Stimulated activated naive CD8-positive, alpha-beta T cell treated with anti-CD3 and anti-CD28 coated beads, Interleukin-15, Interleukin-2, amounts not matched to agents 100 ng/mL and 50 ng/mL, for 24 hours (primary cell): Measurements from ENCODE around the gene KIF4A.
"Not testable (repeated sequence)": the region's sequence is repeated elsewhere in the genome, so short reads cannot be mapped to it uniquely, and the experiment has no call there.

Experiments
- H3K27ac Mint-ChIP-seq: one replicate; pipeline ENCODE4 v1.8.0; 2021; ENCODE audit warnings: mild to moderate bottlenecking, mixed read lengths
- H3K27me3 Mint-ChIP-seq: one replicate; pipeline ENCODE4 v1.8.0; 2021; ENCODE audit warnings: mixed read lengths
- H3K36me3 Mint-ChIP-seq: one replicate; pipeline ENCODE4 v1.8.0; 2021; ENCODE audit warnings: low read depth, mixed read lengths
- H3K4me1 Mint-ChIP-seq: one replicate; pipeline ENCODE4 v1.8.0; 2021; ENCODE audit warnings: low read depth, mixed read lengths
- H3K4me3 Mint-ChIP-seq: one replicate; pipeline ENCODE4 v1.8.0; 2021; ENCODE audit warnings: mild to moderate bottlenecking, mixed read lengths
- H3K9me3 Mint-ChIP-seq: one replicate; pipeline ENCODE4 v1.8.0; 2021; ENCODE audit warnings: mixed read lengths

KIF4A gene

DNA sequence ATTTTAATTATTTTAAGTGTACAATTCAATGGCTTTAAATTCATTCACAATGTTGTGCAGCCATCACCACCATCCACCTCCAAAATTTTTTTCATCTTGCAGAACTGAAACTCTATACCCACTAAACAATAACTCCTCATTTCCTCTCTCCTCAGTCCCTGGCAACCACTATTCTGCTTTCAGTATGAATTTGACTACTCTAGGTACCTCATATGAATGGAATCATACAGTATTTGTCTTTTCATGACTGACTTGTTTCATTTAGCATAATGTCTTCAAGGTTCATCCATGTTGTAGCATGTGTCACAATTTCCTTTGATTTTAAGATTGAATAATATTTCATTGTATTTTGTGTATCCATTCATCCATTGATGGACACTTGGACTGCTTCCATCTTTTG is 46.9 kb downstream of the KIF4A start:
- Mint-ChIP-seq H3K4me3 (no peak overlapping the region), H3K27me3 (no peaks in the 10 kb centered on the region), H3K4me1 (peaks cover 19% of the 10 kb centered on the region), H3K9me3 (no peaks in the 10 kb centered on the region), H3K36me3 (peaks cover 7% of the 10 kb centered on the region), H3K27ac (no peak overlapping the region)

DNA sequence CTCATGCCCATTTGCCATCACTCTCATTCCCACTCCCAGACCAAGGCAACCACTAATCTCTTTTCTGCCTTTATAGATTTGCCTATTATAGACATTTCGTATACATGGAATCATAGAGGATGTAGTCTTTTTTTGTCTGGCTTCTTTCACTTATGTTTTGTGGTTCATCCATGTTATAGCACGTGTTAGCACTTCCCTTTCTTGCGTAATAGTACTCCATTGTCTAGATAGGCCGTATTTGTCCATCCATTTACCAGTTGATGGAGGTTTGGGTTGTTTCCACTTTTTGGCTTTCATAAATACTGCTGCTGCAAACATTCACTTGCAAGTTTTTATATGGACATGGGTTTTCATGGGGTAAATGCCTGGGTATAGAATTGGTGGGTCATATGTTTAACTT is 48.4 kb downstream of the KIF4A start:
- Mint-ChIP-seq H3K4me1 (peaks cover 19% of the 10 kb centered on the region), H3K4me3 (no peak overlapping the region), H3K27ac (no peak overlapping the region), H3K9me3 (no peaks in the 10 kb centered on the region), H3K27me3 (no peaks in the 10 kb centered on the region), H3K36me3 (peaks cover 14% of the 10 kb centered on the region)

DNA sequence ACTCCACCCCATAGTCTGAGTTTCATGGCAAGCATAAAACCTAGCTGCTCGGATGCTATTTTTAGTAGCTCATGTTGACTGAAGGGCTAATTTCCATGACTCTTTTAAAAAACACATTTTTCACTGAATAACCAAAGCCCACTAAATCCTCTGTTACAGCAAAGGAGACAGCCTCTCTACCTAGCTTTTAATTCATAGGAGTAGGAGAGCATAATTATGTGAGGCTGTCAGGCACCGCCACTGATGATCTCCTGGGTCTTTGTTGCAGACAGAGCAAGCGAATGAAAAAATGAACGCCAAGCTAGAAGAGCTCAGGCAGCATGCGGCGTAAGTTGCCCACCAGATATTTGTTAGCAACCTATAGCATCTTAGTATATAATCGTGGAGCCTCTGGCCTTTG is 53.5 kb downstream of the KIF4A start:
- Mint-ChIP-seq H3K27ac (no peak overlapping the region), H3K4me3 (no peak overlapping the region), H3K9me3 (no peaks in the 10 kb centered on the region), H3K36me3 (peaks cover 21% of the 10 kb centered on the region), H3K27me3 (no peaks in the 10 kb centered on the region), H3K4me1 (no peaks in the 10 kb centered on the region)

DNA sequence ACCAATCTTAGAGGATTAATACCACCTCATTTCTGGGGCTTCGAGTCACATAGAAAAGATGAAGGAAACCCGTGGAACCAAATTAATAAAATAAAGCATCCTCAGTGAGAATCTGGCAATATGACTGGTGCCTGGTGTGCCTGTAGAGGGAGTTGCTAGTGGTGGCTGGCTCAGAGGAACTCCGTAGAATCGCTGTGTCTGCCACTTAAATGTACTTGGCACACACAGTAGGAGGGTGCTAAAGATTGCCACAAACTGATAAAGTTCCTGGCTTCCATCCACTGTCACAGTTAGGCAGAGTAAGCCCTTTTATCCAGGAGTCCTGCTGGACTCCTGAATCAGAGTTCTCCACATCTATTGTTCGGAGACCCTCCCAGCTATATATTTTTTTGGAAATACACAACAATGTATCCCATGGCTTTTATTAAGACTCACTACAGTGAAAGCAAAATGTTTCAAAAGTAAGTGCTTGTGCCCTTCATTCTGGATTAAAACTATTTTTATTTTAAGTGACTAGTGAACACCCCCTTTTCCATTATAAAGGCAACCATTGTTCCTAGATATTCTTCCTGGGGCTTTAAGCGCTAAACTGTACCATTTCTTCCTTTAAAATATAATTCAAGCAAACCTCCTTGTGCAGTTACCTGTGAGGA is 56.6 kb downstream of the KIF4A start:
- H3K4me3 Mint-ChIP-seq, result no peak overlapping the region
- no peaks in the 10 kb centered on the region for H3K27me3 Mint-ChIP-seq
- H3K4me1 Mint-ChIP-seq, result no peaks in the 10 kb centered on the region
- peaks cover 26% of the 10 kb centered on the region for H3K36me3 Mint-ChIP-seq
- H3K27ac Mint-ChIP-seq, result no peak overlapping the region
- H3K9me3 Mint-ChIP-seq, result no peaks in the 10 kb centered on the region

DNA sequence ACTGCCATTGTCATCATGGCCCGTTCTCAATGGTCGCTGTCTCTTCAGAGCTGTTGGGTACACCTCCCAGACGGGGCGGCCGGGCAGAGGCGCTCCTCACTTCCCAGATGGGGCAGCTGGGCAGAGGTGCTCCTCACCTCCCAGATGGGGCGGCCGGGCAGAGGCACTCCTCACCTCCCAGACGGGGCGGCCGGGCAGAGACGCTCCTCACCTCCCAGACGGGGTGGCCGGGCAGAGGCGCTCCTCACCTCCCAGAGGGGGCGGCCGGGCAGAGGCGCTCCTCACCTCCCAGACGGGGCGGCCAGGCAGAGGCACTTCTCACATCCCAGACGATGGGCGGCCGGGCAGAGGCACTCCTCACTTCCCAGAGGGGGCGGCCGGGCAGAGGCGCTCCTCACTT is 58.9 kb downstream of the KIF4A start:
- H3K9me3 Mint-ChIP-seq, H3K4me1 Mint-ChIP-seq: not testable (repeated sequence)
- peaks cover 21% of the 10 kb centered on the region for H3K36me3 Mint-ChIP-seq

DNA sequence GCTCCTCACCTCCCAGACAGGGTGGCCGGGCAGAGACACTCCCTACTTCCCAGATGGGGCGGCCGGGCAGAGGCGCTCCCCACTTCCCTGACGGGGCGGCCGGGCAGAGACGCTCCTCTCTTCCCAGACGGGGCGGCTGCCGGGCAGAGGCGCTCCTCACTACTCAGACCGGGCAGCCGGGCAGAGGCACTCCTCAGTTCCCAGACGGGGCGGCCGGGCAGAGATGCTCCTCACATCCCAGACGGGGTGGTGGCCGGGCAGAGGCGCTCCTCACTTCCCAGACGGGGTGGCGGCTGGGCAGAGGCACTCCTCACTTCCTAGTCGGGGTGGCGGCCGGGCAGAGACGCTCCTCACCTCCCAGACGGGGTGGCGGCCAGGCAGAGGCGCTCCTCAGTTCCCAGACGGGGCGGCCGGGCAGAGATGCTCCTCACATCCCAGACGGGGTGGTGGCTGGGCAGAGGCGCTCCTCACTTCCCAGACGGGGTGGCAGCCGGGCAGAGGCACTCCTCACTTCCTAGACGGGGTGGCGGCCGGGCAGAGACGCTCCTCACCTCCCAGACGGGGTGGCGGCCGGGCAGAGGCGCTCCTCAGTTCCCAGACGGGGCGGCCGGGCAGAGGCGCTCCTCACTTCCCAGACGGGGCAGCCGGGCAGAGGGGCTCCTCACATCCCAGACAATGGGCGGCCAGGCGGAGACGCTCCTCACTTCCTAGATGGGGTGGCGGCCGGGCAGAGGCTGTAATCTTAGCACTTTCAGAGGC is 59.6 kb downstream of the KIF4A start:
- H3K9me3 Mint-ChIP-seq, H3K4me3 Mint-ChIP-seq, H3K27me3 Mint-ChIP-seq, H3K27ac Mint-ChIP-seq, H3K4me1 Mint-ChIP-seq: not testable (repeated sequence)
- H3K36me3 Mint-ChIP-seq, result peaks cover 17% of the 10 kb centered on the region

More for the DNA sequence above, 58.9 kb downstream of the KIF4A start:
- not testable (repeated sequence) for H3K27ac Mint-ChIP-seq, H3K27me3 Mint-ChIP-seq, H3K4me3 Mint-ChIP-seq

DNA sequence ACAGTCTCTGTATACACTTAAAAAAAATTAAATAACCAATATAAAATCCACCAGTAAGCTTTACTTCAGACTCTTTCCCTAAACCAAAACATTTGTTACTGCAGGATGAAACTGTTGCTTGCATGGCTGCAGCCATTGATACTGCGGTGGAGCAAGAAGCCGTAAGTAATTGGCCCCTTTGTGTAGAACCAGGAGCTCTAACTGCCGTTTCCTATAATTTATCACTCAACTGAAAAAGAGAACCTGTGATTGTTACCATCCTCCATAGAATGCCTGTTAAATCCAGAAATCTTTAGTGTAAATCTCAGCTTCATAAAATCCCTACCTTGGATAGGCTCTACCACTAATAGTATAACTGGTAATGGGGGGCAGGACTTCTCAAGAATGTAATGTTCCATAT is 62.6 kb downstream of the KIF4A start:
- Mint-ChIP-seq H3K27me3 (no peaks in the 10 kb centered on the region), H3K27ac (no peak overlapping the region), H3K4me1 (no peaks in the 10 kb centered on the region), H3K36me3 (peaks cover 9% of the 10 kb centered on the region), H3K9me3 (no peaks in the 10 kb centered on the region), H3K4me3 (no peak overlapping the region)

DNA sequence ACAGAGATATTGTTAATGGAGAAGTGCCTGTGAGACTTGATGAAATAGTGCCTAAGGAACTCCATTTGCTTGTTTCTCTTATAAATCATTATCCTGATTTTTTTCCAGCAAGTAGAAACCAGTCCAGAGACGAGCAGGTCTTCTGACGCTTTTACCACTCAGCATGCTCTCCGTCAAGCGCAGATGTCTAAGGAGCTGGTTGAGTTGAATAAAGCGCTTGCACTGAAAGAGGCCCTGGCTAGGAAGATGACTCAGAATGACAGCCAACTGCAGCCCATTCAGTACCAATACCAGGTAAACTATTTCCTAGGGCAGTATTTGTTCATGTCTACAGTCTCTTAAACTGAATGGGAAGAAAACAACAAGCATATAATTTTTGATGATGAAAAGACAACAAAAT is 63.6 kb downstream of the KIF4A start:
- no peak overlapping the region for H3K27ac Mint-ChIP-seq
- peaks cover 15% of the 10 kb centered on the region for H3K36me3 Mint-ChIP-seq
- no peaks in the 10 kb centered on the region for H3K27me3 Mint-ChIP-seq
- H3K4me1 Mint-ChIP-seq, result no peaks in the 10 kb centered on the region
- H3K9me3 Mint-ChIP-seq, result no peaks in the 10 kb centered on the region
- no peak overlapping the region for H3K4me3 Mint-ChIP-seq

DNA sequence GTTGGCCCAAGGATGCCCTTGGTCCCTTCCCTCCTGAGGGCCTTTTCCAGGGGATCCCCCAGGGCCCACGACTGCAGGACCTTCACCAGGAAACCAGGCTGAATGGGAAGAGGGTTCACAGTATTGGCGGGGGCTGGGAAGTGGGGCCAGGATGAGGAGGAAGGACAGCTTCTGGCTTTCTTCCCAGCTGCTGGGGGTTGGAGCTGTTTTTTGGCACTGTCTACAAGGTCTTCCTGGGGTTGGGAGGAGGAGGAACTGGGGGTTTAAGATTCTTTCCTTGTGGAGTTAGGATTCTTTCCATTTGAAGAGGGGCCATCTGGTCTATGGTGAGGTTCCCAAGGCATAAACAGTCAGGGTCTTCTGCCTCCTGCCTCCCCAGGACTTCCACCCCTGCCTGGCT is 64.8 kb downstream of the KIF4A start:
- no peak overlapping the region for H3K27ac Mint-ChIP-seq
- H3K4me1 Mint-ChIP-seq, result no peaks in the 10 kb centered on the region
- peaks cover 20% of the 10 kb centered on the region for H3K36me3 Mint-ChIP-seq
- H3K4me3 Mint-ChIP-seq, result no peak overlapping the region
- no peaks in the 10 kb centered on the region for H3K9me3 Mint-ChIP-seq
- no peaks in the 10 kb centered on the region for H3K27me3 Mint-ChIP-seq

DNA sequence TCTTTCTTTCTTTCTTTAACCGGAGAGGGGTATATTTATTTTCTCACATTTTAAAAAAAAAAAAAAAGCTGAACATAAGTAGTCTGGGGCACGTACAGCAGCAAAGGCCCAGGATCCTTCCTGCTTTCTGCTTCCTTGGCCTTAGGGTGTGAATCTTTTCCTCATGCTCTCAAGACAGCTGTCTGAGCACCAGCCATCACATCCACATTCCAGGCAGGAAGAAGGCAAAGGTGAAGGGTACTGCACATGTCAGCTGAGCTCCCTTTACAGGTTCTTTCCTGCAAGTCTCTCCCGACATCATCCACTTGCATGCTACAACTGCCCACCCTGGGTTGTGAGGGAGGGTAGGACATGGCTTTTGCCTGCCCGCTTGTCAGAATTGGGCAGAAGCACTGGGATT is 69.6 kb downstream of the KIF4A start:
- Mint-ChIP-seq H3K4me1 (no peaks in the 10 kb centered on the region), H3K36me3 (peaks cover 10% of the 10 kb centered on the region), H3K27me3 (no peaks in the 10 kb centered on the region), H3K27ac (no peak overlapping the region), H3K4me3 (no peak overlapping the region), H3K9me3 (no peaks in the 10 kb centered on the region)

DNA sequence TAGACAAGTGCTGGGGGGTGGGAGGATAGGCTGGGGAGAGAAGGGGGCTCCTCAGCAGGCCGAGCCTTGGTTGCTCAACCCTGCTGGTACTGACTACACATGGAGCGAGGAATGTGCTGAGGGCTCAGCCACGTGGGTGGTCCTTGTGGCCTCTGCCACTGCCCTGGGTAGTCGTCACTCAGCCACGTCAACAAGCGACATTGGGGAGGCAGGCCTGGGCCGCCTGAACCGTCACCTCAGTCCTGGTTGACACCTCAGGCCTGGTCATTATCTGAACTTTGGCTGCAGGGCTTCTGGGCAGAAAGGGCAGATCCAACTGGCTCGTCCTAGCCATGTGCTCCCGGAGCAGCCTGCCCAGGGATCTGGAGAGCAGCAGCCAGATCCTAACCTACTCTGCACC is 70.5 kb downstream of the KIF4A start:
- H3K4me1 Mint-ChIP-seq, result no peaks in the 10 kb centered on the region
- H3K9me3 Mint-ChIP-seq, result no peaks in the 10 kb centered on the region
- peaks cover 10% of the 10 kb centered on the region for H3K36me3 Mint-ChIP-seq
- H3K4me3 Mint-ChIP-seq, result no peak overlapping the region
- no peak overlapping the region for H3K27ac Mint-ChIP-seq
- H3K27me3 Mint-ChIP-seq, result no peaks in the 10 kb centered on the region

DNA sequence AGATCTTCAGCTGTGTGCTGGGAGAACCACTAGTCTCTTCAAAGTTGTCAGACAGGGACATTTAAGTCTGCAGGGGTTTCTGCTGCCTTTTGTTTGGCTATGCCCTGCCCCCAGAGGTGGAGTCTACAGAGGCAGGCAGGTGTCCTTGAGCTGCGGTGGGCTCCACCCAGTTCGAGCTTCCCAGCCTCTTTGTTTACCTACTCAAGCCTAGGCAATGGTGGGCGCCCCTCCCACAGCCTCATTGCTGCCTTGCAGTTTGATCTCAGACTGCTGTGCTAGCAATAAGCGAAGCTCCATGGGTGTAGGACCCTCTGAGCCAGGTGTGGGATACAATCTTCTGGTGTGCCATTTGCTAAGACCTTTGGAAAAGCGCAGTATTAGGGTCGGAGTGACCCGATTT is 78.8 kb downstream of the KIF4A start:
- H3K9me3 Mint-ChIP-seq, H3K27ac Mint-ChIP-seq, H3K27me3 Mint-ChIP-seq, H3K4me3 Mint-ChIP-seq, H3K4me1 Mint-ChIP-seq: not testable (repeated sequence)
- peaks cover 16% of the 10 kb centered on the region for H3K36me3 Mint-ChIP-seq

DNA sequence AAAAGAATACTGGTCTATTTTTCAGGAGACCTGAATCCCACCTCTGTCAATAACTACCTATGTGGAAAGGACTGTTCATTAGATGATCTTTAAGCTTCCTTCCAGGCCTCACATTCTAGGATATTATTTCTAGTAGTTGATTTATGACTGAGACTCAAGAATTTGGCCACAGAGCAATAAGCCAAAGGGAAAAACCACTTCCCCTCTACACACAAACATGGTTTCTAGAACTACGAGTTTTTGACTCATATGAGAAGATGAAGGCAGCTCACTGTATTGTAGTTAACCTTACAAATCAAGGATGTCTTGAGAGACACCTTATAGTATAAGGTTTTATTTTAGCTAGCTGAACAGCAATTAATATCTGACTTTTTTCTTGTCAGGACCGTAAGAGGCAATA is 96.3 kb downstream of the KIF4A start:
- Mint-ChIP-seq H3K4me1 (no peaks in the 10 kb centered on the region), H3K27ac (no peak overlapping the region), H3K4me3 (no peak overlapping the region), H3K36me3 (peaks cover 30% of the 10 kb centered on the region), H3K27me3 (no peaks in the 10 kb centered on the region), H3K9me3 (no peaks in the 10 kb centered on the region)

DNA sequence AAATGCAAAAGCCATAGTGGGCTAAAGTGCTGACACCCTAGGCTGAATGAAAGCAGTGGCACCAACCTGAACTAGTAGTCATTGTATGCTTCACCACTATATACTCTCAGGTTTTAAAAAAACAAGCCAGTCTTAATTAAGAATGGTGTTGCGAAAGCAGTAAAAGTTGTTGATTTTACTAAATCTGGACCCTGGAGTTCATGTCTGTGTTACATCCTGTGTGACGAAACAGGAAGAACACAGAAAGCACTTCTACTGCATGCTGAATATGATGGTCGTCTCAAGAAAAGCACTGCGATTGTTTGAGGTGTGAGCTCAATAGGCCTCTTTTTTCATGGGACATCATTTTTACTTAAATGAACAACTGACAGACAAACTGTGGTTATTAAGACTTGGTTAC is 109.0 kb downstream of the KIF4A start:
- H3K36me3 Mint-ChIP-seq, result peaks cover 34% of the 10 kb centered on the region
- H3K9me3 Mint-ChIP-seq, result no peaks in the 10 kb centered on the region
- H3K4me3 Mint-ChIP-seq, result no peak overlapping the region
- peaks cover 6% of the 10 kb centered on the region for H3K4me1 Mint-ChIP-seq
- H3K27me3 Mint-ChIP-seq, result no peaks in the 10 kb centered on the region
- peak overlapping the region; percentile 61 for H3K27ac Mint-ChIP-seq

DNA sequence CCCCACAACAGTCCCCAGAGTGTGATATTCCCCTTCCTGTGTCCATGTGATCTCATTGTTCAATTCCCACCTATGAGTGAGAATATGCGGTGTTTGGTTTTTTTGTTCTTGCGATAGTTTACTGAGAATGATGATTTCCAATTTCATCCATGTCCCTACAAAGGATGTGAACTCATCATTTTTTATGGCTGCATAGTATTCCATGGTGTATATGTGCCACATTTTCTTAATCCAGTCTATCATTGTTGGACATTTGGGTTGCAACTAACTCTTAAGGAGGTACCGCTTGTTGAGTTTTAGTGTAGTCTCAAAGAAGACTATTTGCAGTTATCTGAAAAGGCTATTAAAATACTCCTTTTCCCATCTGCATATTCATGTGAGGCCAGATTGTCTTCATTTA is 110.3 kb downstream of the KIF4A start:
- H3K27ac Mint-ChIP-seq, H3K27me3 Mint-ChIP-seq, H3K4me1 Mint-ChIP-seq, H3K4me3 Mint-ChIP-seq, H3K9me3 Mint-ChIP-seq: not testable (repeated sequence)
- H3K36me3 Mint-ChIP-seq, result peaks cover 35% of the 10 kb centered on the region

DNA sequence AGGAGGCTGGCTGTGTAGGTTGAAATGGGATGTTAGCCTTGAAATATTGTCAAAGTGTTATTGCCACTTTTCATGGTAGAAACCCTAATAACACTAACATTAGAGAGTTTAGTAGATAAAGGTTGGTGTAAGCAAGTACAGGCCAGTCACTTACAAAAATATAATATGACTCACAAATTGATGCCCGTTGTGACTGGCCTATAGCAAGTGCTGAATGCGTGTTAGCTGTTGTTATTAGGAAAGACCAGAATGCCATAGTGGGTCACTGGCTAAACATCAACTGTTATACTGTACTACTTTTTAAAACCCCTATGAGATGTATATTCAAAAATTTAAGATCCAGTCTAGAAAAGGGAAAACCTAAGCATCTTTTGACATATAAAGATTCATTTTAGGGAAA is 112.8 kb downstream of the KIF4A start:
- Mint-ChIP-seq H3K36me3 (peaks cover 33% of the 10 kb centered on the region), H3K4me1 (peaks cover 6% of the 10 kb centered on the region), H3K9me3 (no peaks in the 10 kb centered on the region), H3K27me3 (no peaks in the 10 kb centered on the region), H3K27ac (no peak overlapping the region), H3K4me3 (no peak overlapping the region)
